ENCODE measurements around the gene TPP1.

The TPP1 gene

GRCh38 chr11:6633422-6634408 lies 14.5 kb upstream of the TPP1 start:
- DNase-seq (ENCODE audit: extremely low read depth, low read depth) = no peak
- no peak for TF ChIP-seq CTCF (IDR thresholded peaks at IDR 0.05; ENCODE audit: low read depth, low read length, missing control alignments)
- H3K4me3 ChIP-seq (replicated peaks; ENCODE audit: low read depth, low read length) = no peak overlapping the region

- no peak overlapping the region for H3K4me3 ChIP-seq (replicated peaks; ENCODE audit: low read depth, low read length)
- TF ChIP-seq CTCF (IDR thresholded peaks at IDR 0.05; ENCODE audit: low read depth, low read length, missing control alignments) = no peak
- DNase-seq (ENCODE audit: extremely low read depth, low read depth) = no peak
Observed at GRCh38 chr11:6632116-6633073, 13.2 kb upstream of the TPP1 start.

- H3K4me3 ChIP-seq (replicated peaks; ENCODE audit: low read depth, low read length) = no peak overlapping the region
- no peak for TF ChIP-seq CTCF (IDR thresholded peaks at IDR 0.05; ENCODE audit: low read depth, low read length, missing control alignments)
- no peak for DNase-seq (ENCODE audit: extremely low read depth, low read depth)
Observed at GRCh38 chr11:6631361-6631890, 12.2 kb upstream of the TPP1 start.

- H3K4me3 ChIP-seq (replicated peaks; ENCODE audit: low read depth, low read length) = no peak overlapping the region
- TF ChIP-seq CTCF (IDR thresholded peaks at IDR 0.05; ENCODE audit: low read depth, low read length, missing control alignments) = no peak
- DNase-seq (ENCODE audit: extremely low read depth, low read depth) = no peak
Observed at GRCh38 chr11:6630632-6631291, 11.5 kb upstream of the TPP1 start.

GRCh38 chr11:6629892-6630631 lies 10.8 kb upstream of the TPP1 start:
- H3K4me3 ChIP-seq (replicated peaks; ENCODE audit: low read depth, low read length) = no peak overlapping the region
- no peak for TF ChIP-seq CTCF (IDR thresholded peaks at IDR 0.05; ENCODE audit: low read depth, low read length, missing control alignments)
- no peak for DNase-seq (ENCODE audit: extremely low read depth, low read depth)

Measured in HFF-Myc (cell line).